HG02840 (cell line): Measurements from ENCODE around the gene C6orf89.
"Not testable (repeated sequence)": the region's sequence is repeated elsewhere in the genome, so short reads cannot be mapped to it uniquely, and the experiment has no call there.

Experiments used
- ATAC-seq: cut with Tn5 transposase; IDR thresholded peaks from one replicate; pipeline ENCODE4 v1.9.1; 2021; ENCODE audit warnings: mild to moderate bottlenecking, moderate library complexity, moderate number of reproducible peaks; ENCODE audit not compliant: unreplicated experiment, low FRiP score

The C6orf89 gene

DNA sequence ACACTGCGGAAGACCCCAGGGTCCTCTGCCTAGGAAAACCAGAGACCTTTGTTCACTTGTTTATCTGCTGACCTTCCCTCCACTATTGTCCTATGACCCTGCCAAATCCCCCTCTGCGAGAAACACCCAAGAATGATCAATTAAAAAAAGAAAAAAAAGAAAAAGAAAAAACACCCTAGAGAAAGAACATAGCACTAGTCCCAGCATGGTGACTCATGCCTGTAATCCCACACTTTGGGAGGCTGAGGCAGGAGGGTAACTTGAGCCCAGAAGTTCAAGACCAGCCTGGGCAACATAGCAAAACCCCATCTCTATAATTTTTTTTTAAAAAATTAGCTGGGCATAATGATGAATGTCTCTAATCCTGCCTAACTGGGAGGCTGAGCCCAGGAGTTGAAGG is 56.6 kb downstream of the C6orf89 start:
- not testable (repeated sequence) for ATAC-seq

DNA sequence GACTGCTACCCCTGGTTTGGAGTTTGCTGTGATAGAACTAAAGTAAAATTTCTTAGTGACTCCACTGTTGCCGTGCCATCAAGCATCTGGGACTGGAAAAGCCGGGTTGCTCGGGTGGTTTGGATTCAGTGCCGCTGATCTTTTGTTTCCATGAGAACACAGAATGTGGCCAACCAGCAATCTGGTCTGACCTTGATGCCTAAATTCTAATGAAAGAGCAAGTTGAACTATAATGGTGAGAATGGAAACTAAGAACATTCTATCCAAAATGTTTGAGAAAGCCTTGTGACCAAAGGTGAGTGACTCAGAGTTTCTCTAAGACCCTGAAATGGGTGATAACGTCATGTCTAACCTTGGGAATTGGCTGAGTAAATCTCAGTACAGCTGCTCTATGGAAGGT is 58.9 kb downstream of the C6orf89 start:
- ATAC-seq: no peak

GRCh38 chr6:36945301-36945700 is 59.5 kb downstream of the C6orf89 start:
- ATAC-seq: no peak

GRCh38 chr6:36946526-36946925 is 60.8 kb downstream of the C6orf89 start:
- no peak for ATAC-seq

GRCh38 chr6:36947570-36948351 is 62.0 kb downstream of the C6orf89 start:
- ATAC-seq: no peak

GRCh38 chr6:36949076-36949475 is 63.3 kb downstream of the C6orf89 start:
- not testable (repeated sequence) for ATAC-seq

DNA sequence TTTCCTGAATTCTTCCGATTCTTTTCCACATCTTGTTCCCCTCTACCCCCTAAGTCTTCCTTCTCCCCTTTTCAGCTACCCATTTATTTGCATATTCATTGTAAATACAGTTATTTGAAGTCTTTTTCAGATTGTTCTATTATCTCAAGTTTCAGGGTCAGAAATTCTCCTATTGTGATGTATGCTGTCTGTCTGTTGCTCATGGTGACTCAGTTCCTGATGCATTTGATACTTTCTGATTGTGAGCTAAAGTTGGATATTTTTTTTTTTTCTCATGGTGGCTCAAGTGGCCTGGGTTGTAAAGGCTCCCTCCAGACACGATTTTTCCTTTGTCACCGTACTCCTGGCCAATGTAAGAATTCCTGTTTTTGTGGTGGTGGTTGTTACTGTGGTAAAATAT is 63.9 kb downstream of the C6orf89 start:
- no peak for ATAC-seq

GRCh38 chr6:36953931-36954261 is 68.1 kb downstream of the C6orf89 start:
- no peak for ATAC-seq

GRCh38 chr6:36954262-36954931 is 68.6 kb downstream of the C6orf89 start, which contains the start of gene PI16:
Gene PI16, plus strand, starts transcription at chr6:36954738. Its CDS starts 23 bp downstream, at chr6:36954761.
- ATAC-seq: no peak

GRCh38 chr6:36955136-36955535 is 69.4 kb downstream of the C6orf89 start:
- no peak for ATAC-seq

GRCh38 chr6:36955671-36956445 is 70.1 kb downstream of the C6orf89 start:
- ATAC-seq: no peak

- ATAC-seq: no peak
Measured at GRCh38 chr6:36956446-36956820, 70.7 kb downstream of the C6orf89 start.

GRCh38 chr6:36957773-36958271 is 72.1 kb downstream of the C6orf89 start:
- no peak for ATAC-seq

- no peak for ATAC-seq
Measured at GRCh38 chr6:36958775-36959554, 73.2 kb downstream of the C6orf89 start.

- ATAC-seq: no peak
Measured at GRCh38 chr6:36959555-36960250, 74.0 kb downstream of the C6orf89 start.

GRCh38 chr6:36961441-36962435 is 76.0 kb downstream of the C6orf89 start:
- no peak for ATAC-seq

- no peak for ATAC-seq
Measured at GRCh38 chr6:36962874-36963273, 77.1 kb downstream of the C6orf89 start.

DNA sequence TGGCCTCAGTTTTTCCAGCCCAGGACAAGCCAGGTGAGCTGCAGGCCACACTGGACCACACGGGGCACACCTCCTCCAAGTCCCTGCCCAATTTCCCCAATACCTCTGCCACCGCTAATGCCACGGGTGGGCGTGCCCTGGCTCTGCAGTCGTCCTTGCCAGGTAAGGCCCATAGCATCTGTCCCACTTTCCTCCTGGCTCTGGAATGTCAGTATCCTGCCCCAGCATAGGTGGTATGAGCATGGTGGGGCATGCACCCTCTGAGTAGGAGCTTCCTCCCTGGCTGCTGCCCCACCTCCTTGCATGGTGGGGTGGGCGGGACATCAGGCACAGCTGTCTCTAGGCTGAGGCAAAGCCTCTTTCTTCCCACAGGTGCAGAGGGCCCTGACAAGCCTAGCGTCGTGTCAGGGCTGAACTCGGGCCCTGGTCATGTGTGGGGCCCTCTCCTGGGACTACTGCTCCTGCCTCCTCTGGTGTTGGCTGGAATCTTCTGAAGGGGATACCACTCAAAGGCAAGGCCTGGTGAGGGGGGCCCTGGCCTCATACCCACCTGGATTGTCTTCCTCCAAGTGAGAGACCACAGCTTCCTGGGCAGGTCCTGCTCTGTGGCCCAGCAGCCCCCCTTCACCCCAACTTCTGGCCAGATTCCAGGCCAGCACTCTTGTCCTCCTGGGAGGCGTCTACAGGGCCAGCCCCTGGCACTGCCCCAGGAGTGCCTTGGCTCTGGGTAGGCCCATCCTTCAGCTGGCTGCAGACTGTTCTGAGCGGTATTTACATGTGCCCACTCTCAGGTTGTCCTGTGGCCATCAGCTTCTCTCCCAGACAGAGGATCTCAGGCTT is 77.9 kb downstream of the C6orf89 start:
- no peak for ATAC-seq
